CD4-positive, alpha-beta T cell (primary cell): ENCODE measurements around the gene ONECUT2. TPM values are rescaled to one million over a fixed set of nuclear protein-coding genes. Genes with fewer than 3 reads are reported as not detected.

ENCODE experiments used
- ATAC-seq: fragments of 200-7000 bp; cut with Tn5 transposase; one replicate; pipeline ENCODE4 v1.10.0; 2022; ENCODE audit warnings: mild to moderate bottlenecking; ENCODE audit not compliant: poor library complexity
- CTCF ChIA-PET: fragments of 350-600 bp; sonication (Branson Sonifier 250); formaldehyde crosslinking; loops from one replicate; lab custom pipeline; 2021; ENCODE audit warnings: antibody characterized with exemption, inconsistent platforms; lab: Charles Lee
- POLR2A ChIA-PET: fragments of 350-600 bp; sonication (Branson Sonifier 250); formaldehyde crosslinking; loops from one replicate; lab custom pipeline; 2021; ENCODE audit warnings: antibody characterized with exemption, inconsistent platforms; lab: Charles Lee
- DNase-seq, 14 experiments: peaks; one replicate each; pipeline ENCODE4 v3.0.0-alpha.2; 2013 to 2020; ENCODE audit warnings: mixed read lengths in 2 of 14
- H3K27ac ChIP-seq, 2 donors: one replicate each; pipeline versions ENCODE4 v1.5.1 to v1.7.0; 2013; ENCODE audit warnings: low read length in 2 of 2, low read depth in 1 of 2, mild to moderate bottlenecking in 1 of 2
- H3K27me3 ChIP-seq, 2 experiments: 1 replicate in 1 of 2; 2 replicates in 1 of 2; pipeline versions ENCODE4 v1.6.1 to v1.7.0; 2013; ENCODE audit warnings: low read length in 2 of 2, control low read depth in 1 of 2, mild to moderate bottlenecking in 1 of 2, moderate library complexity in 1 of 2; ENCODE audit not compliant: insufficient read depth in 2 of 2, control insufficient read depth in 1 of 2
- H3K36me3 ChIP-seq: one replicate; pipeline ENCODE4 v1.6.1; 2013; ENCODE audit warnings: low read length, control low read depth; ENCODE audit not compliant: insufficient read depth
- H3K4me1 ChIP-seq: one replicate; pipeline ENCODE4 v1.6.1; 2013; ENCODE audit warnings: low read length, control low read depth; ENCODE audit not compliant: insufficient read depth
- H3K4me3 ChIP-seq: one replicate; pipeline ENCODE4 v1.5.1; 2013; ENCODE audit warnings: mild to moderate bottlenecking, low read length, moderate library complexity
- H3K9me3 ChIP-seq, 2 experiments: 1 replicate in 1 of 2; 2 replicates in 1 of 2; pipeline versions ENCODE4 v1.6.1 to v1.7.0; 2013; ENCODE audit warnings: low read length in 2 of 2, mild to moderate bottlenecking in 2 of 2, control low read depth in 1 of 2, moderate library complexity in 1 of 2; ENCODE audit not compliant: control insufficient read depth in 1 of 2, insufficient read depth in 1 of 2
- H3K27ac Mint-ChIP-seq: one replicate; pipeline ENCODE4 v1.8.0; 2020; ENCODE audit warnings: mixed read lengths
- H3K27me3 Mint-ChIP-seq: one replicate; pipeline ENCODE4 v1.8.0; 2021; ENCODE audit warnings: mixed read lengths
- H3K36me3 Mint-ChIP-seq: one replicate; pipeline ENCODE4 v1.8.0; 2021; ENCODE audit warnings: low read depth, mixed read lengths
- H3K4me1 Mint-ChIP-seq: one replicate; pipeline ENCODE4 v1.8.0; 2021; ENCODE audit warnings: low read depth, mixed read lengths
- H3K4me3 Mint-ChIP-seq: one replicate; pipeline ENCODE4 v1.8.0; 2020; ENCODE audit warnings: mild to moderate bottlenecking, mixed read lengths
- H3K9me3 Mint-ChIP-seq: one replicate; pipeline ENCODE4 v1.8.0; 2020; ENCODE audit warnings: mixed read lengths
- CTCF ChIP-seq: fragments of 200-600 bp; IDR thresholded peaks from one replicate; pipeline ENCODE4 v1.8.0; 2022; ENCODE audit warnings: antibody characterized with exemption, mild to moderate bottlenecking
- intact Hi-C, 2 experiments: fragments of 100-400 bp; cut with DNase I in 1 of 2; cut with micrococcal nuclease in 1 of 2; formaldehyde crosslinking; loops; one replicate each; pipeline versions ENCODE4 v1.15.1 to v1.9.0; 2023 to 2025; cut with DNase I, micrococcal nuclease
- total RNA-seq, 174 experiments: library from RNA in 2 of 174; stranded (reverse) in 2 of 174; gene quantifications; one replicate each; pipeline ENCODE4 v1.2.3 and lab custom pipeline; 2021 to 2026

Gene ONECUT2
- total RNA-seq, 2 experiments from 2014 or later: not detected

DNA sequence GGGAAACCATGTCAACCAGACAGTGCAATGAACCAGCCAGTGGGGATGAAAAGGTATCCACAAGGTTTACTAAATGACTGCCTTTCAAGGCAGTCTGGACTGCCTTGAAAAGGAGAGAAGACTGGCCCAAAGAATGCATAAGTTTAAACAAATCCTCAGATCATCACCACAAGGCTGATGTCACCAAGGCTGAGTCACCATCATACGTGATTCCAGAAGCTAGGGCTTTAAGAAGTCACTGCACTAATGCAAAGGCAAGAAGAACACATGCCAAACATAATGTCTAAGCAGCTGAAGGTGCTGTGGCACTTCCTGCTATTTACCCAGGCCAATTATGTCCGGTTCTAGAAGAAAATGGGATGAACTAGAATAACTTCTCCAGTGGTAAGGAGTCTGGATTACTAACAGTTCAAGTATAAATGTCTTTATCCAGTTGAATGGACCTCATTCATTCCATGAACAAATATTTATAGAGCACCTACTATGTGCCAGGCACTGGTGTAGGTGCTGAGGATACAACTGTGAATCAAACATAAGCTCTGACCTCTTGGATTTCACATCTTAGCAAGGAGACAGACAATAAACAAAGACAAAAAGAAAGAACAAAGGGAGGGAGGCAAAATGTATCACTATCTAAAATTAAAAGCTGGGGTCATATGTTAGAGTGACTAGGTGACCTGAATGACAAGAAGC, 37.6 kb upstream of the ONECUT2 start:
- Histone ChIP-seq H3K36me3 (no peaks in the 10 kb centered on the region), H3K27ac (no peak overlapping the region), H3K4me1 (no peaks in the 10 kb centered on the region), H3K27me3 (peaks cover 0 to 3% of the 10 kb centered on the region in 2 experiments), H3K4me3 (no peak overlapping the region), H3K9me3 (no peaks in the 10 kb centered on the region)
- POLR2A ChIA-PET: no interaction called here
- Mint-ChIP-seq H3K4me3 (no peak overlapping the region), H3K9me3 (peaks cover 8% of the 10 kb centered on the region), H3K27ac (no peak overlapping the region), H3K27me3 (no peaks in the 10 kb centered on the region), H3K36me3 (no peaks in the 10 kb centered on the region), H3K4me1 (no peaks in the 10 kb centered on the region)
- ATAC-seq (no peak), DNase-seq (no peak)
- CTCF ChIA-PET: no interaction called here
- TF ChIP-seq CTCF: no peak
- intact Hi-C loops: no loop called here

DNA sequence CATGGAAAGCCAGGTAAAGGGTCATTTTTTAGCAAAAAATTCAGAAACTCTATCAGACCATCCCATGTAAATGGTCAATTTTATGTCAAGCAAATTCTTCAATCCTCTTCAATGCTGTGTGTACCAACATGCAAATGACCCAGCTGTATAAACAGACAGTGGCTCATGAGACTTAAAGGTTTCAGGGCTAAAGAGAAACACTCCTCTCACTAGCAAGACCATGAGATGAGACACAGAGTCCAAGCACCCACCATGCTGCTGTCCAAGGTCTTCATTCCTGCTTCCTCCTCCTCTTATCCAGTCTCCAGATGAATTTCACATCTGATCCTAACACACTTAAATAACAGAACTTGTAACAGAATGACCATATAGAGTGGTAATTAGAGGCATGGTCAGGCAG, 30.8 kb upstream of the ONECUT2 start:
- Histone ChIP-seq H3K9me3 (peaks cover 0 to 4% of the 10 kb centered on the region in 2 experiments), H3K4me3 (no peak overlapping the region), H3K27ac (no peak overlapping the region), H3K27me3 (peaks cover 0 to 3% of the 10 kb centered on the region in 2 experiments), H3K36me3 (no peaks in the 10 kb centered on the region), H3K4me1 (no peaks in the 10 kb centered on the region)
- ChIA-PET CTCF (no interaction called here), POLR2A (no interaction called here)
- Mint-ChIP-seq H3K36me3 (no peaks in the 10 kb centered on the region), H3K4me3 (no peak overlapping the region), H3K27ac (no peak overlapping the region), H3K4me1 (no peaks in the 10 kb centered on the region), H3K9me3 (peaks cover 5% of the 10 kb centered on the region), H3K27me3 (peaks cover 25% of the 10 kb centered on the region)
- TF ChIP-seq CTCF: no peak
- intact Hi-C loops: no loop called here
- no peak for DNase-seq
- no peak for ATAC-seq

DNA sequence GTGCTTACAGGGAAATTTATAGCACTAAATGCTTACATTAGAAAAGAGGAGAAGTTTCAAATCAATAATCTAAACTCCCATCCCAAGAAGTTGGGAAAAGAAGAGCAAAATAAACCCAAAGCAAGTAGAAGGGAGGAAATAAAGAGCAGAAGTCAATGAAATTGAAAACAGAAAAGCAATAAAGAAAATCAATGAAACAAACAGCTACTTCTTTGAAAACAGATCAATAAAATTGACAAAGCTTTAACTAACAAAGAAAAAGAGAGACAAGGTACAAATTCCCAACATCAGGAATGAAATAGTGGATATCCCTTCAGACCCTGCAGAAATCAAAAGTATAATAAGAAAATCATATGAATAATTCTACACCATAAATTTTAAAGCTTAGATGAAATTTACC, 25.5 kb upstream of the ONECUT2 start:
- ATAC-seq: no peak
- H3K4me1 ChIP-seq: no peaks in the 10 kb centered on the region

More for the DNA sequence above, 25.5 kb upstream of the ONECUT2 start:
- peaks cover 9% of the 10 kb centered on the region for H3K9me3 Mint-ChIP-seq
- peaks cover 0 to 4% of the 10 kb centered on the region in 2 experiments for H3K9me3 ChIP-seq
- H3K27me3 Mint-ChIP-seq: peaks cover 46% of the 10 kb centered on the region
- DNase-seq: no peak
- peaks cover 0 to 5% of the 10 kb centered on the region in 2 experiments for H3K27me3 ChIP-seq
- ChIA-PET POLR2A (no interaction called here), CTCF (no interaction called here)
- no peak overlapping the region for H3K27ac ChIP-seq
- intact Hi-C loops: no loop called here
- TF ChIP-seq CTCF: no peak
- no peak overlapping the region for H3K4me3 Mint-ChIP-seq
- H3K4me3 ChIP-seq: no peak overlapping the region
- H3K36me3 Mint-ChIP-seq: no peaks in the 10 kb centered on the region
- no peaks in the 10 kb centered on the region for H3K36me3 ChIP-seq
- no peaks in the 10 kb centered on the region for H3K4me1 Mint-ChIP-seq
- H3K27ac Mint-ChIP-seq: no peak overlapping the region
